Measurements from ENCODE around the gene RFLNA.

The RFLNA gene

DNA sequence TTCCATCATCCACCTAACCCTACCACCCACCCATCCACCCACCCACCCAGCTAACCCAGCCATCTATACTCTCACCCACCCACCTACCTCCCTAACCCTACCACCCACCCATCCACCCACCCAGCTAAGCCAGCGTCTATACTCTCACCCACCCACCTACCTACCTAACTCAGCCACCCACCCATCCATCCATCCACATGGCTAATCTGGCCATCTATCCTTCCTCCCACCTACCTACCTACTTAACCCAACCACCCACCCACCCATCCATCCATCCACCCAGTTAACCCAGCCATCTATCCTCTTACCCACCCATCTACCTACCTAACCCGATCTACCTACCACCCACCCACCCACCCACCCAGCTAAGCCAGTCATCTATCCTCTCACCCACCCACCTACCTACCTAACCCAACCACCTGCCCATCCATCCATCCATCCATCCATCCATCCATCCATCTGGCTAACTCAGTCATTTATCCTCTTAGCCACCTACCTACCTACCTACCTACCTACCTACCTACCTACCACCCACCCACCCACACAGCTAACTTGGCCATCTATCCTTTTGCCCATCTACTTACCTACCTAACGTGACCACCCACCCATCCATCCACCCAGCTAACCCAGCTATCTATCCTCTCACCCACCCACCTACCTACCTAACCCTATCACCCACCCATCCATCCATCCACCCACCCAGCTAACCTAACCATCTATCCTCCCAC is 44.1 kb downstream of the RFLNA start:
- no peak for DNase-seq

GRCh38 chr12:124340080-124340900 is 45.4 kb downstream of the RFLNA start:
- DNase-seq = no peak

GRCh38 chr12:124341645-124342069 is 46.8 kb downstream of the RFLNA start:
- DNase-seq = no peak

- DNase-seq = no peak
Measured at GRCh38 chr12:124344022-124344421, 49.1 kb downstream of the RFLNA start.

DNA sequence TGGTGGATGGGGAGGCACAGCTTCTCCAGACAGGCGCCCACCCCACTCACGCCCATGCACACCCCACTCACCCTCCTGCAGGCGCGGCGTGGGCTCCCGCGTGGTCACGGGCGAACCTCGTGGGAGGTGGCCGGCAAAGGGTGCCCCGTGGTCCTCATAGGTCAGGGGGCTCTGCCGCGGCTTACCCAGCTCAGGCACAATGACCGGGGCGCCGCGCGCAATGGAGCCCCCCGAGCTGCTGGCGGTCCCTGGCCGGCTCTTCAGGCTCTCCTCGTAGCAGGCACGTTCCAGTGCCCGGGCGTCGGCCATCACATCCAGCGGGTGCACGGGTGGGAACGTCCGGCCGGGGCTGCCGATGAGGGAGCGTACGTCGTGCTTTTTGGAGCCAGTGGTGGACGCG is 49.6 kb downstream of the RFLNA start:
- no peak for DNase-seq

DNA sequence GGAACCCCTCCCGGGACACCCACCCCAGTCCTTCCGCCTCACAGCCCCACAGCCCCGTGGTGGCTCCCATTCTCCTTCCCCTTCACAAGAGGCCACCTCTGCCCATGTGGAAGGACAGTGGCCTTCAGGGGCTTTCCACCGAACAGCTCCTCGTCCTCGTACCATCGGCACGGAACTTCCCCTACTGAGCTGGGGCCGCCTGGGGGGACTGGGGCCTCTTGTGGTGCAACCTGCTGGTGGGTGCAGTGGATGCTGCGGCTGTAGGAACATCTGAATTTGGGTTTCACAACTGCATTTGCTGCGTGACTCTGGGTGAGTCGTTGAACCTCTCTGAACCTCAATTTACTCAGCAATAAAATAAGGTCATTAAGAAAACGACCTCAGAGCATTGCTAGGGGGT is 50.9 kb downstream of the RFLNA start:
- DNase-seq = no peak

DNA sequence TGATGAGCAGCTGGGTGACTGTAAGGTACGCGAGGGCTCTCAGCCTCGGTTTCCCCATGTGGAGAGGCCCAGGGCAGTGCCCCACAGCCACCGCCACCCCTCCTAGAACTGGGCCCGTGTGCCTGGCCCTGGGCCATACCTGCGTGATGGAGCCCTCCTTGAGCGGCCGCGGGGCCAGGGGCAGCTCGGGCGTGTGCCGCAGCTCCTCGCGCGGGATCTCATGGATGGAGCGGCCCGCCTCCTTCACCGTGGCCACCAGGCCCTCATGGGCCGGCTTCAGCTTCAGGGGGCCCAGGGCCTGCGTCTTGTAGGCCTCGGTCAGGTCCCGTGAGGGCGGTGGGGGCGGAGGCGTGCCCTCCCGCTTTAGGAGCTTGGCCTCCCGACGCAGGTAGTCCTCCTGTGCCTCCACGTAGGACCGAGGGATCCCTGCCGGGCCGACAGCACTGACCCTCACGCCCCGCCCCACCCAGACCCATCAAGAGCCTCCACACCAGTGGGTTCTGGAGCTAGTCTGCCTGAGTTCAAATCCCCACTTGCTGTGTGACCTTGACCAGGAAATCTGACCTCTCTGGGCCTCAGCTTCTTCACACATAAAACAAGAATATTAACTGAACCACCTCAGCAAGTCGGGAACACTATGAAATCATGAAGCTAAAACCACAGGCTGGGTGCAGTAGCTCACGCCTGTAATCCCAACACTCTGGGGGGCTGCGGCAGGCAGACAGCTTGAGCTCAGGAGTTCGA is 51.7 kb downstream of the RFLNA start:
- no peak for DNase-seq

GRCh38 chr12:124347335-124347734 is 52.4 kb downstream of the RFLNA start:
- no peak for DNase-seq

DNA sequence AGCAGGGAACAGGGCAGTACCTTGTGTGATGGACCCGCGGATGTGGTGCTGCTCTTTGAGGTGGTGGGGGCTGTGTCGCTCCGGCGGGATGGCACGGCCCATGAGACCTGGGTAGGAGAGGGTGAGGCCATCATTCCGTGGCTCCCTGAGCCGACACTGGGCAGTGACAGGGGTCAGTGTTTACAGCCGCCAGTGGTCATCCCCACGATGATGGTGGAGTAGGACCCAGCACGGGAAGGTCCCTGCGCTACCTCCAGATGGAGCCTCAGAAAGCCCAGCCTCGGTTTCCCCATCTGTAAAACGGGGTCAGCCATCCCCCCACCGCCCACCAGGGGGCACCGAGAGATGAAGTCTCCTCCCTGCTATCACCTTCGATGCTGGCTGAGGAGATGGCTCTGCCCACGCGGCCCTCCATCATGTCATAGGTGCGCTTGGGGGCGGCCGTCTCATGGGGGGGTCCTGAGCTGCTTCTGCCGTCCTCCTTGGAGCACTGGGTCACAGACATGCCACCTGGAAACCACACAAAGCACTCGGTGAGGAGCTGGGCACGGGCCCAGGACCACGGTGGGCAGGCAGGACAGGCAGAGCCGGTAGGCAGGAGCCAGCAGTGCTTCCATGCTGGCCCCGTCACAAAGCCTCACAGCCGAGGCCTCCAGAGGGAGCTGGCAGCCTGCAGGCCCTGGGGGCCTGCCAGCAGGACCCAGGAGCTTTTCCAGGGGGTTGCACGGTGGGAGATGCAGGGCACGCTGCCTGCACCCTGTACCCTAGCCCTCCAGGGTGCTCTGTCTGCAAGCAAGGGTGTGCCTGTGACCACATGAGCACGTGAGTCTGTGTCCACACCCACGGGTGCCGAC is 53.1 kb downstream of the RFLNA start:
- peak in 2 of 4 experiments; percentile 15 to 31 for DNase-seq

- DNase-seq = no peak
Measured at GRCh38 chr12:124348659-124349380, 53.9 kb downstream of the RFLNA start.

- no peak for DNase-seq
Measured at GRCh38 chr12:124350491-124350890, 55.6 kb downstream of the RFLNA start.

DNA sequence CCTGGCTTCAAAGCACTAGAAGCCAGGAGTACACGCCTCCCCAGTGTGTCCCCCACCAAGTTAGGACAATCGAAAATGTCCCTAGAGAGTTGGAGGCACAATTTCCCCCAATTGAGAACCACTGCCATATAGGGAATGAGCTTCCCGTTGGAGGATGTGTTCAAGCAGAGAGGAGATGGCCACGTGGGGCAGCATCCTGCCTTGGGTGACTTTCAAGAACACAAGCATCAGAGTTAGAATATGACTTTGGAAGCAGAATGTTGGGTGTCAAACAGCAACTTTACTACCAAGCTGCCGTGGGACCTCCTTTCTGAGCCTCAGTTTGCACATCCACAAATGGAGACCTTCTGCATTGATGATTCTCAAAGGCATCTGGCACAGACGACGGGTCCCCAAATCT is 56.5 kb downstream of the RFLNA start:
- DNase-seq = no peak

GRCh38 chr12:124352257-124352656 is 57.4 kb downstream of the RFLNA start:
- DNase-seq = no peak

DNA sequence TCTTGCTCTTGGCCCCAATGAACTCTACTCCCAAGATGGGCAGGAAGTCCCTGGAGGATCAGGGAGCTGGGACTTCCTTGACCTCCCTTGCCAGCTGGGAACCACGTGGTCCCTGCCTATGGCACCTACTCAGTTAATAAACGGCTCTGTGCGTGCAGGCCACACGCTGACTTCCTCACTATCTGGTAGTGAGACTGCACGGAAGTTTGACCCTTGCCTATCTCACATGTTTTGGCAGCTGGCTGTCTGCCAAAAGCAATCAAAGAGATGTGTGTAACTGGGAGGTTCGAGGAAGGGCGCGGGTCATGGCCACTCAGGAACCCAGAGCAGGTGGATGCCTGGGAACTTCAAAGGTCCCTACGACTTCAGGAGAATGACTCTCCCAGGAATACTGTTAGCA is 57.9 kb downstream of the RFLNA start:
- DNase-seq = no peak

DNA sequence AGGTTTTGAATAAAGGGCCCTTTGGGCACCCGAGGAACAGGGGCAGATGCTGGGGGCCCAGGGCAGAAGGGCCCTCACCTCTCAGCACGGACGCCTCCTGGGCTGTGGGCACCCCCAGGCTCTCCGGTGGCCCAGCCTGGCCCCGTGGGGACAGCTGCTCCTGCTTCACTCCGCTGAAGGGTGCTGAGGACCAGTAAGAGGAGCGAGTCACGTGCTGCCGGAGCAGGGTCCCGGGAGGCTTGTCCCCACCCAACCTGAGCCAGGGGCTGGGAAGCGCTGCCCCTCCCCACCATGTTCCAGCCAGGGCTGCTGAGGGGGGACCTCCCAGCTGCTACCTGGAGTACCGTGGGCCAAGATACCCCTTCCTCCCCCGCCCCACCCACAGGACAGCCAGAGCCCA is 59.5 kb downstream of the RFLNA start:
- DNase-seq = no peak

- no peak for DNase-seq
Measured at GRCh38 chr12:124356221-124356620, 61.3 kb downstream of the RFLNA start.

DNA sequence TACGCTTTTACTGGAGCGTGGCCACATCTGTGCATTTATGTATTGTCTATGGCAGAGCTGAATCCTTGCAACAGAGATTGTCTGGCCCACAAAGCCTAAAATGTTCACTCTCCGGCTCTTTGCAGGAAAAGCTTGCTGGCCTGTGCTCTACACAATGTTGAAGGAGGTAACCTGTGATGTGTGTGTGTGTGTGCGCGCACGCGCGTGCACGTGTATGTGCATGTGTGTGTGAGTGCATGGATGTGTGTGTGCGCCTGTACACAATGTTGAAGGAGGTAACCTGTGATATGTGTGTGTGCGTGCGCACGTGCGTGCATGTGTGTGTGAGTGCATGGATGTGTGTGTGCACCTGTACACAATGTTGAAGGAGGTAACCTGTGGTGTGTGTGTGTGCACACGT is 62.7 kb downstream of the RFLNA start:
- no peak for DNase-seq

DNA sequence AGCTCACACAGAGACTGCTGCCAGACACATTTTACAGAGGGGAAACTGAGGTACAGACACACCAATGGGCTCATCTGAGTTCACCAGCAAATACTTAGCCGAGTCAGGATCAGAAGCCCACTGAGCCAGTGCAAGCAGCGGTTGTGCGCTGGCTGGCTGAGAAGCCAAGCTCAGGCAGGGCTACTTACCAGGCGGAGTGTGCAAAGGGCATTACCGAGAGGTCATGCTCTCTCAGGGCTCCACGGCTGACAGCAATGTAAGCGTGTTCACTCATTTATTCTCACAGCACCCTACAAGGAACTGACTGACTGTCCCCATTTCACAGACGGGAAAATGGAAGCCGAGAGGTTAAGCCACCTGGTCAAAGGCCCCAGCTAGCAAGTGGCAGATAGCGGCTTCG is 63.7 kb downstream of the RFLNA start:
- no peak for DNase-seq

DNA sequence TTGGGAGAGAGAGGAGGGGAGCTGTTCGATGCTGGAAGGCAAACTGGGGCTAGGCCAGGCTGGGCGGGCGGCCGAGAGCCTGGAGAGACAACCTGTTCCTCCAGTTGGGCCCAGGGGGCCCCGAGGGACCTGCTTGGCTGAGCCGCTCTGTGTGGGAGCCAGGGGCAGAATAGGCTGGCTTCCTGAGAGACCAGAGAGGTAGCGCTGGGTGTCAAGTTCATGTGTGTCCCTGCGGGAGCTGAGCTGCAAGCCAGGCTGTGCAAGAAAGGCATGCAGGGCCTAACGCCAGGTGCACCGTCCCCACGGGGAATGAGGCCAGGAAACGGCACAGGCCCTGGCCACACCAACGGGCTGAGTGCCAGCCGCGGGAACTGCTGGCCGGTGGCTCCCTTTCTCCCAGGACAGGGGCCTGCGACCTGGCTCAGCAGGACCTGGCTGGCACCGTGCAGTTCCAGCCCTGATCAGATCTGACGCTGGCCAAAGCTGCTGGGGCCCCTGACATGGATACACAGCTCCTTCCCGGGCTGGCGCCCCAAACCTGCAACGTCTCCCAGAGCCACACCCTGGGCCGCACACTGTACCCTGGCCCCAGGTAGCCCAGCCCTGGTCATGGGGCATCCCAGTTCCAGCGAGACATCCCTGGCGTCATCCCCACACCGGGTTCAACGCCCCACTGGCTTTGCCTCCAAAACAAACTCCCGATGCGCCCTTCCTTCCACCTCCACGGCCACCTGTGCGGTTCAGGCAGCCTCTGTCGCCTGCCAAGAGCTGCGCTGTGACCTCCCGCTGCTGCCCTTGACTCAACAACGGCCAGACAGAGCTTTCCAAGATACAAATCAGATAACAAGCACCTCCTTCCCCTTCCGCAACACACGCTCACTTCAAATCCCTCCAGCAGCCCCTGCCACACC is 65.0 kb downstream of the RFLNA start:
- no peak for DNase-seq

DNA sequence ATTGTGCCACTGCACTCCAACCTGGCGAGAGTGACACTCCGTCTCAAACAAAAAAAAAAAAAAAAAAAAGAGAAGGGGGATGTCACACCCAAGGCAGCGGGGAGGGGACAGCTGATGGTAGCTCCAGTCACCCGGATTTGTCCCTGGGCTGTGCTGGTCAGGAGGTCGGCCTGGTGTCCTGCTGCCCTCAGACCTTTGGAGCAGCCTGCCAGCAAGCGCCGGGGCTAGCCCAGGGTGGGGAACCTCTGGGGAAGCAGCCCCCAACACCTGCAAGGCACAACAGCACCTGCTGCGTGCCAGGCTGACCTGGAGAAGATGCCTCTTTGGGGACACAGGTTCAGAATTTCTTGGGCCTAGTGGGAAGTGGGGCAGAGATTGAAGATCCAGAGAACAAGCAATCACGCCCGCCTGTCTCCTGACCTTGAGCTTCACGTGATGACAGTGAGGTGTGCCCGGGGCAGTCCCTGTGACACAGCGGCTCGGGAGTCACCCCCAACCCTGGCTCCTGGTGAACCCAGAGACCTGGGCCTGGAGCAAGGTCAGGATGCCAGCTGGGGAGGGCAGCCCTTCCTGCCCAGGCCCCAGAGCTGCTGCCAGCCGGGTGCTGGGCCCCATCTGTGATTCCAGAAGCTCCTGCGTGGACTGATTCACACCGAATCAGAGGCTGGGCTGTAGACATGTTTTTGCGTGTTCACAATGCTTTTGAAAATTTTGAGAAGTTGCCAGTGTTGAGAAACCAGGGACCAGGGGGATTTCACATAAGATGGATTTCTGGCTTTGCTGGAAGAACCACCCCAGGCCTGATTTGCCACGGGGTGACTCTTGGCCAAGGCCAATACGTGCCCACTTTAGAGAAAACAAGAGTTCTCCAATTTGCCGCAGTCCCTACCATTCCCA is 66.4 kb downstream of the RFLNA start:
- DNase-seq = no peak

All from activated CD4-positive, CD25-positive, alpha-beta regulatory T cell (primary cell).